Large intestine (tissue), 3 donors: Measurements from ENCODE around the gene DEFB123. TPM values are rescaled to one million over a fixed set of nuclear protein-coding genes. Genes with fewer than 3 reads are reported as not detected.

Experiments used
- DNase-seq, 2 donors: peaks; one replicate each; pipeline versions ENCODE4 v3.0.0 to v3.0.0-alpha.2; 2013
- H3K27ac ChIP-seq: one replicate; pipeline ENCODE4 v1.5.1; 2013; ENCODE audit warnings: low read length
- H3K27me3 ChIP-seq: 2 replicates; pipeline ENCODE4 v1.6.1; 2013; ENCODE audit warnings: low read length; ENCODE audit not compliant: control insufficient read depth, insufficient read depth
- H3K36me3 ChIP-seq: 2 replicates; pipeline ENCODE4 v1.6.1; 2013; ENCODE audit warnings: low read length; ENCODE audit not compliant: control insufficient read depth, insufficient read depth
- H3K4me1 ChIP-seq: one replicate; pipeline ENCODE4 v1.6.1; 2013; ENCODE audit warnings: low read length; ENCODE audit not compliant: control insufficient read depth, insufficient read depth
- H3K4me3 ChIP-seq: one replicate; pipeline ENCODE4 v1.5.1; 2013; ENCODE audit warnings: low read length
- H3K9me3 ChIP-seq: one replicate; pipeline ENCODE4 v1.6.1; 2013; ENCODE audit warnings: mild to moderate bottlenecking, low read depth, low read length, moderate library complexity; ENCODE audit not compliant: control insufficient read depth
- WGBS: methylation state at CpG from one replicate; pipeline ENCODE4 v1.1.5; 2013; ENCODE audit warnings: low lambda C conversion rate; ENCODE audit not compliant: insufficient coverage; 5-methylcytosine and 5-hydroxymethylcytosine counted together
- polyA plus RNA-seq: library from polyadenylated mRNA; unstranded; fragments of 120-200 nt; gene quantifications from one replicate; pipeline ENCODE4 v1.2.1, GENCODE V29; 2013

Gene DEFB123
- polyA plus RNA-seq, 1 donor = not detected

DNA sequence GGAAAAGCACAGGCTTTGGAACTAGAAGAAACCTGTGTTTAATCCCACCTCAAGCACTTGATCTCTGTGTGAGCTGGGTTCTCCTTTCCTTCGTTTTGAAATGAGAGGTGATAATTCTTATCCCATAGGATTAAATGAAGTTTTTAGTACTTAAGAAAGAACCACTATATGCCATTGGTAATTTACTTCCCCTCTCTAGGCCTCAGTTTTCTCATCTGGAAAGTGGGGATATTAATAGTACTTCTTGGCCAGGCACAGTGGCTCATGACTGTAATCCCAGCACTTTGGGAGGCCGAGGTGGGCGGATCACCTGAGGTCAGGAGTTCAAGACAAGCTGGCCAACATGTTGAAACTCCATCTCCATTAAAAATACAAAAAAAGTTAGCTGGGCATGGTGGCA, 48.7 kb downstream of the DEFB123 start:
- Histone ChIP-seq H3K9me3 (peaks cover 3% of the 10 kb centered on the region), H3K27me3 (peaks cover 26% of the 10 kb centered on the region), H3K36me3 (no peaks in the 10 kb centered on the region), H3K4me3 (no peak overlapping the region), H3K27ac (no peak overlapping the region), H3K4me1 (no peaks in the 10 kb centered on the region)
- no peak for DNase-seq
- no CpG with 5 or more reads among the region's 3 CpGs for WGBS

DNA sequence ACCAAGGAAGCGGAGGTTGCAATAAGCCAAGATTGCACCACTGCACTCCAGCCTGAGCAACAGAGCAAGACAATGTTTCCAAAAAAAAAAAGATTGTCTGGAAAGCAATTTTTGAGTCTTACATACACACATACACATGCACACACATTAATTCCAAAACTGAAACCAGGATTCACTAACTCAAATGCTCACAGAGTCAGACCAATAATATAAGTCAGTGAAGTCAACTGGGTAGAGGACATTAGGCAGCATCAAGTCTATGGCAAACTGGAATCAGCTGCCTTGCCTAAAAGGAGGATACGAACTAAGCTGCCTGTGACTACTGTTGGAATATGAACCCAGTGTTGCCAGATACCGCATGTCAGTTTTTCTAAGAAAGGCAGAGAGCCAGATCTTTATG, 50.3 kb downstream of the DEFB123 start:
- H3K9me3 ChIP-seq = no peaks in the 10 kb centered on the region
- H3K36me3 ChIP-seq = no peaks in the 10 kb centered on the region
- no peak overlapping the region for H3K4me3 ChIP-seq
- H3K27ac ChIP-seq = no peak overlapping the region
- WGBS = no CpG with 5 or more reads among the region's 3 CpGs
- peaks cover 10% of the 10 kb centered on the region for H3K27me3 ChIP-seq
- no peaks in the 10 kb centered on the region for H3K4me1 ChIP-seq
- no peak for DNase-seq

DNA sequence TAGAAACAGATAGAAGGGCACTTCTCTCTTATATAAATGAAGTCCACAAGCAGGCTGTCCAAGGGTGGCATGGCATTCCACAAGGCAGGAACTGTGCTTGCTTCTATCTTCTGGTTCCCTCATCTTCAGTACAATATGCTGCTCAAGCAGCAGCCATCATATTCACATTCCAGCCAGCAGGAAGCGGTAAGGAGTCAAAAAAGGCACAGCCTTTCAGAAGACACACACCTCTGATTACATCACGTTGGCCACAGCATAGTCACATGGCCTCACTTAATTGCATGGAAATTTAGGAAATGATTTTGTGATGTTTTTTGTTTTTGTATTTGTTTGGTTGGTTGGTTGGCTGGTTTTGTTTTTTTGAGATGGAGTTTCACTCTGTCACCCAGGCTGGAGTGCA, 53.7 kb downstream of the DEFB123 start:
- no peaks in the 10 kb centered on the region for H3K27me3 ChIP-seq
- H3K27ac ChIP-seq = no peak overlapping the region
- WGBS = no CpG with 5 or more reads among the region's 2 CpGs
- H3K36me3 ChIP-seq = no peaks in the 10 kb centered on the region
- H3K4me3 ChIP-seq = no peak overlapping the region
- H3K4me1 ChIP-seq = no peaks in the 10 kb centered on the region
- no peaks in the 10 kb centered on the region for H3K9me3 ChIP-seq
- no peak for DNase-seq

DNA sequence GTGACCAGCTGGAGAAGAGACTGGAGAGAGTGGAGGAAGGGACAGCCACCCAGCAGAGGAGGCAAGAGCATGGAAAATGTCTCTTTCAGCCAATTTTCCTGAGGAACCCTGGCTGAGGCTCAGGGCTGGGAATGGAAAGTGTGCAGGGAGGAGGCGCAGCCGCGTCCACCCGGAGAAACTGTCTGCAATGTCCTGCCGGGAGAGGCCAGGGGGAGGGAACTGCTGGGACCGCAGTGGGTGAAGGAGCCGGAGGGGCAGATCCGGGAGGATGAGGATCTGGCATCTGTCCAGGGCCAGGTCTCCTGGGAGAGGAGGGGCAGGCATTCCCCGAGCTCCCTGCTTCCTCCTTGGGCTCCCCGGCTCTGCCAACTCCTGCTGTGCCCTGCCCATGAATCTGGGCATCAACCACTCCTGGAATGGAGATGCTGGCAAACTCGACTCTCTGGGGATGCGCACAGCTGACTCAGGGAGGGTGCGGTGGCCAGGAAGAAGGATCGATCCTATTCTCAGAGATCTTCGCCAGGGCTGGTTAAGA, 56.4 kb downstream of the DEFB123 start:
- no peaks in the 10 kb centered on the region for H3K36me3 ChIP-seq
- peak in 1 of 2 donors; percentile 50 for DNase-seq
- no peaks in the 10 kb centered on the region for H3K4me1 ChIP-seq
- no peak overlapping the region for H3K4me3 ChIP-seq
- H3K27ac ChIP-seq = peak overlapping the region; percentile 51
- no peaks in the 10 kb centered on the region for H3K9me3 ChIP-seq
- H3K27me3 ChIP-seq = no peaks in the 10 kb centered on the region
- WGBS = 83% methylated on average over 1 of the region's 15 CpGs

DNA sequence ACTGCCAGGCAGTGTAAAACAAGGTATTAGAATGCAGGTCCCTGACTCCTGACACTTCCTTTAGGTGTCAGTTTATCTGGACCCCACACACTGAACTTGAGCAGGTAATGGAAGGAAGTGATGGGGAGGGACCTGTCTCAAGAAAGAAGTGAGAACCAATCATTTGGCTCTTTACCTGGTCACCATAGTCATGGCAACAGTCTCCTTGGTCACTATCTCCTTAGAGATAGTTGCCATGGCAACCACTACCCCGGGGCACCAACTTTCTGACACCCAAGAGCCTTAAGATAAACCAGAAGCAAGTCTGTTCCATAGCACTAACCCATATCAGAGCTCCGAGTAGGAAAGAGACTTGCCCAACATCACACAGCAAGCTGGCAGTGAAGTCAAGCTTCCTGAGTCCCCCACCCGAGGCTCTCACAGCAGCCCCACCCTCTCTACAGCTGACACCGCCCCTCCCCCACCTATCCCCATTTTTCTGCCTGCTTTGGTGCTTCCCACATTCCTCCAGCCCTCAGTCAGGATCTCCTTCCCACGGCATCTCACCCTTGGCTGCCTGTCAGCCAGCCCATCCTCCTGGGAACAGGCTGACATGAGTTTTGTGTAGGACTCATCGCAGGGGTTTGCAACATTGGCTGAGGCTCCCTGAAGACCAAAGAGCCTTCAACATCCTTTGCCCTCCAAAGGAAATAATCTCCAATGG, 57.6 kb downstream of the DEFB123 start:
- no peak for DNase-seq
- WGBS = no CpG with 5 or more reads among the region's 6 CpGs
- H3K4me1 ChIP-seq = no peaks in the 10 kb centered on the region
- H3K27ac ChIP-seq = no peak overlapping the region
- H3K27me3 ChIP-seq = no peaks in the 10 kb centered on the region
- H3K9me3 ChIP-seq = no peaks in the 10 kb centered on the region
- no peaks in the 10 kb centered on the region for H3K36me3 ChIP-seq
- H3K4me3 ChIP-seq = no peak overlapping the region

Other genes with a start within 250 kb of the DEFB123 start
- not detected for gene DEFB115, start 183.0 kb upstream of the DEFB123 start, polyA plus RNA-seq
- gene DEFB116, start 132.0 kb upstream of the DEFB123 start, polyA plus RNA-seq = not detected
- not detected for gene DEFB118, start 72.0 kb upstream of the DEFB123 start, polyA plus RNA-seq
- not detected for gene DEFB119, start 50.0 kb upstream of the DEFB123 start, polyA plus RNA-seq
- gene DEFB121, start 34.4 kb upstream of the DEFB123 start, polyA plus RNA-seq = not detected
- gene DEFB124, start 34.5 kb downstream of the DEFB123 start, polyA plus RNA-seq = 0.21 TPM
- 2.8 TPM for gene REM1, start 34.7 kb downstream of the DEFB123 start, polyA plus RNA-seq
- 123 TPM for gene HM13, start 73.8 kb downstream of the DEFB123 start, polyA plus RNA-seq
- 245 TPM for gene ID1, start 164.7 kb downstream of the DEFB123 start, polyA plus RNA-seq
- gene COX4I2, start 197.3 kb downstream of the DEFB123 start, polyA plus RNA-seq = 1.8 TPM